ENCODE measurements around the gene IVD. TPM values are rescaled to one million over a fixed set of nuclear protein-coding genes. Genes with fewer than 3 reads are reported as not detected.

Gene IVD
- total and polyA plus RNA-seq, 9 of the 15 experiments (the other 6 are each of a cell fraction or from before 2014, with no cell fraction given), result 0.15 to 4.5 (median 2.4) TPM

GRCh38 chr15:40357723-40358470 is 47.7 kb upstream of the IVD start, which contains the start of gene DISP2 (continued):
- TF ChIP-seq GMEB1 (CRISPR knock-in tag; IDR thresholded peaks at IDR 0.05) (0 out of 2 replicates have a peak, but pooled peaks have one; percentile 7), ZNF445 (CRISPR knock-in tag; IDR thresholded peaks at IDR 0.05; ENCODE audit: low read depth) (no peak), GTF2E2 (tag; IDR thresholded peaks at IDR 0.05) (no peak), CBX5 (IDR thresholded peaks at IDR 0.05; ENCODE audit: borderline replicate concordance, low read depth) (no peak), SRSF7 (optimal IDR thresholded peaks at IDR 0.05; ENCODE audit: low read depth, low read length) (no peak), ZNF212 (CRISPR knock-in tag; IDR thresholded peaks at IDR 0.05) (no peak), HMGXB4 (CRISPR knock-in tag; IDR thresholded peaks at IDR 0.05) (peak; percentile 77; the same call in 1 of the 2 replicates), NR4A1 (CRISPR knock-in tag; IDR thresholded peaks at IDR 0.05) (no peak), NR4A1 (tag; IDR thresholded peaks at IDR 0.05) (no peak), FOXP4 (CRISPR knock-in tag; IDR thresholded peaks at IDR 0.05; ENCODE audit: borderline replicate concordance) (no peak), HDAC1 (IDR thresholded peaks at IDR 0.05) (peak in 1 of 2 experiments; percentile 85; a peak in 2 of 4 replicates), PURB (CRISPR knock-in tag; IDR thresholded peaks at IDR 0.05; ENCODE audit: low read depth) (no peak), NFIX (CRISPR knock-in tag; IDR thresholded peaks at IDR 0.05; ENCODE audit: low read depth) (no peak)
- TF ChIP-seq, protein P1, sequence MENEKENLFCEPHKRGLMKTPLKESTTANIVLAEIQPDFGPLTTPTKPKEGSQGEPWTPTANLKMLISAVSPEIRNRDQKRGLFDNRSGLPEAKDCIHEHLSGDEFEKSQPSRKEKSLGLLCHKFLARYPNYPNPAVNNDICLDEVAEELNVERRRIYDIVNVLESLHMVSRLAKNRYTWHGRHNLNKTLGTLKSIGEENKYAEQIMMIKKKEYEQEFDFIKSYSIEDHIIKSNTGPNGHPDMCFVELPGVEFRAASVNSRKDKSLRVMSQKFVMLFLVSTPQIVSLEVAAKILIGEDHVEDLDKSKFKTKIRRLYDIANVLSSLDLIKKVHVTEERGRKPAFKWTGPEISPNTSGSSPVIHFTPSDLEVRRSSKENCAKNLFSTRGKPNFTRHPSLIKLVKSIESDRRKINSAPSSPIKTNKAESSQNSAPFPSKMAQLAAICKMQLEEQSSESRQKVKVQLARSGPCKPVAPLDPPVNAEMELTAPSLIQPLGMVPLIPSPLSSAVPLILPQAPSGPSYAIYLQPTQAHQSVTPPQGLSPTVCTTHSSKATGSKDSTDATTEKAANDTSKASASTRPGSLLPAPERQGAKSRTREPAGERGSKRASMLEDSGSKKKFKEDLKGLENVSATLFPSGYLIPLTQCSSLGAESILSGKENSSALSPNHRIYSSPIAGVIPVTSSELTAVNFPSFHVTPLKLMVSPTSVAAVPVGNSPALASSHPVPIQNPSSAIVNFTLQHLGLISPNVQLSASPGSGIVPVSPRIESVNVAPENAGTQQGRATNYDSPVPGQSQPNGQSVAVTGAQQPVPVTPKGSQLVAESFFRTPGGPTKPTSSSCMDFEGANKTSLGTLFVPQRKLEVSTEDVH (IDR thresholded peaks at IDR 0.05; ENCODE audit: low read depth, partially characterized antibody), result no peak
- TF ChIP-seq, protein P2, sequence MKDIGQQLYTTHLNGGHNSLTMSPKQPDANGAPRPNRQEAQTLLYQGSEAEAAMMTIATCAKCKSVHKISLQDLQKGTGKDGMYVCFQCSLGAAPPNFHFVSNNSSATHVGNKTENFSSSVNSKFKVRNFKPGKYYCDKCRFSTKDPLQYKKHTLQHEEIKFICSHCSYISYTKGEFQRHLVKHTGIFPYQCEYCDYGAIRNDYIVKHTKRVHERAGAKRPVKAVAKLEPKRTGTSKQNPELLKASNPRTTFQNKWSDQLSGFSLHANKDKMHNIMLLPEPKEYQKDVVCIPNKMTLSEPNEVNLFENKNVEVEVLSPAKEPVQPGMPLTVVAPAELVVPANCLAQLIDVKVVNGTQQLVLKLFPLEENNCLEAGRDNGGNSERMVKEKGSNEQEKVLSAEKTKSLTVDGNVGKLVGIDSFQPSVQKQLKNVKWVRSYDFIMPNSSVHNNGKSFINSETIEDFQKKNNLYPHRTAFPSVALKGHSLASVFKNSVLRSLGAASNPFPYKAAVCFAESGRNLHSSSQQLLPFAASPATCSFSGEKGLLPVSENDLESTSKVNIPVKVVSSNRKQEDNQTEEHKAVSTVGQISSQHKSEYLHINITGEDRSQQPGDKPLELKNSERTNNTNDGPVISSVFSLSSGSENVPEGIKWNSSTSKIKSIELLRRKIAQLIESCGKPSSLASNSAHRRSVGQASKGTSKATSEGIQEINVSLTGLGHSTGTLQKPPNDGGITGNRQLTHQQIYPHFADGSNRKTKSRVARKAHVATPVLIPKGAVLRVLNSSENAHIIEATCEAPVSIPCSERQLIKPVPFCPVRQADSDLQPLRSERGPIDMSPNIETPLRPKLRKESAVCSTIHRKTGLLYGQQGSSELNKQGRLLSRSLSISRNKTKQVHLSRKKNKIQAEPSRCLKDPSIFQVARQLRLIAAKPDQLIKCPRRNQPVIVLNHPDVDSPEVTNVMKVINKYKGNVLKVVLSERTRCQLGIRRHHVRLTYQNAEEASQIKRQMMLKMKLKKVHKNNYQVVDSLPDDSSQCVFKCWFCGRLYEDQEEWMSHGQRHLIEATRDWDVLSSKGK (CRISPR knock-in tag; IDR thresholded peaks at IDR 0.05), result no peak
